CD4-positive, alpha-beta memory T cell (primary cell): Measurements from ENCODE around the gene GATA3. TPM values are rescaled to one million over a fixed set of nuclear protein-coding genes. Genes with fewer than 3 reads are reported as not detected.

Experiments
- CTCF ChIA-PET: fragments of 350-600 bp; sonication (Branson Sonifier 250); formaldehyde crosslinking; loops from one replicate; lab custom pipeline; 2021; ENCODE audit warnings: inconsistent platforms; ENCODE audit not compliant: partially characterized antibody; lab: Charles Lee
- POLR2A ChIA-PET: fragments of 350-600 bp; sonication (Branson Sonifier 250); formaldehyde crosslinking; loops from one replicate; lab custom pipeline; 2021; ENCODE audit not compliant: partially characterized antibody; lab: Charles Lee
- DNase-seq, 5 donors: peaks; one replicate each; pipeline versions ENCODE4 v3.0.0 to v3.0.0-alpha.2; 2020 to 2022; ENCODE audit warnings: mixed read lengths in 1 of 5
- H3K27ac ChIP-seq: one replicate; pipeline ENCODE4 v1.7.0; 2013; ENCODE audit warnings: low read depth, low read length
- H3K27me3 ChIP-seq: 2 replicates; pipeline ENCODE4 v1.7.0; 2013; ENCODE audit warnings: mild to moderate bottlenecking, low read length, moderate library complexity; ENCODE audit not compliant: insufficient read depth
- H3K36me3 ChIP-seq: 2 replicates; pipeline ENCODE4 v1.7.0; 2013; ENCODE audit warnings: mild to moderate bottlenecking, low read length, moderate library complexity; ENCODE audit not compliant: insufficient read depth
- H3K4me1 ChIP-seq: 2 replicates; pipeline ENCODE4 v1.7.0; 2013; ENCODE audit warnings: mild to moderate bottlenecking, low read length, moderate library complexity; ENCODE audit not compliant: insufficient read depth
- H3K4me3 ChIP-seq, 2 donors: one replicate each; pipeline ENCODE4 v1.7.0; 2013; ENCODE audit warnings: low read length in 2 of 2, mild to moderate bottlenecking in 1 of 2
- H3K9me3 ChIP-seq, 2 donors: one replicate each; pipeline ENCODE4 v1.7.0; 2013; ENCODE audit warnings: low read length in 2 of 2, control low read depth in 1 of 2; ENCODE audit not compliant: control insufficient read depth in 1 of 2
- H3K27ac Mint-ChIP-seq, 7 donors: one replicate each; pipeline ENCODE4 v1.8.0; 2020 to 2021; ENCODE audit warnings: mixed read lengths in 7 of 7, mild to moderate bottlenecking in 6 of 7, inconsistent platforms in 3 of 7, moderate library complexity in 3 of 7
- H3K27me3 Mint-ChIP-seq, 2 donors: one replicate each; pipeline ENCODE4 v1.8.0; 2020 to 2021; ENCODE audit warnings: mixed read lengths in 2 of 2
- H3K36me3 Mint-ChIP-seq, 2 donors: one replicate each; pipeline ENCODE4 v1.8.0; 2020 to 2021; ENCODE audit warnings: mixed read lengths in 2 of 2, inconsistent platforms in 1 of 2, mild to moderate bottlenecking in 1 of 2
- H3K4me1 Mint-ChIP-seq, 4 donors: one replicate each; pipeline ENCODE4 v1.8.0; 2020 to 2021; ENCODE audit warnings: mixed read lengths in 4 of 4, mild to moderate bottlenecking in 1 of 4
- H3K4me3 Mint-ChIP-seq, 8 donors: one replicate each; pipeline ENCODE4 v1.8.0; 2020 to 2021; ENCODE audit warnings: mixed read lengths in 8 of 8, mild to moderate bottlenecking in 7 of 8, moderate library complexity in 6 of 8, inconsistent platforms in 3 of 8
- H3K9me3 Mint-ChIP-seq, 8 donors: one replicate each; pipeline ENCODE4 v1.8.0; 2020 to 2021; ENCODE audit warnings: mixed read lengths in 8 of 8, mild to moderate bottlenecking in 5 of 8, inconsistent platforms in 3 of 8, moderate library complexity in 1 of 8
- intact Hi-C: fragments of 100-400 bp; cut with micrococcal nuclease; formaldehyde crosslinking; loops from one replicate; pipeline ENCODE4 v1.15.1; 2023
- polyA plus RNA-seq, 2 donors: library from polyadenylated mRNA; unstranded; fragments of 300-500 nt; fragmentation: Illumina TruSeq; gene quantifications; one replicate each; pipeline ENCODE4 v1.2.3, GENCODE V29; 2021
- total RNA-seq, 2 experiments: library from RNA; stranded (reverse); gene quantifications; one replicate each; pipeline ENCODE4 v1.2.3, GENCODE V29; 2021

GATA3 gene
- total and polyA plus RNA-seq, 4 experiments from 2014 or later = 61.9 to 79.7 (median 64.3) TPM

GRCh38 chr10:8051109-8051821 lies 3.2 kb upstream of the GATA3 start:
- Mint-ChIP-seq H3K27ac (peak overlapping the region in 1 of 7 donors; percentile 72), H3K4me3 (peak overlapping the region in 3 of 8 donors; percentile 26 to 48 (median 29)), H3K36me3 (peaks cover 3 to 27% of the 10 kb centered on the region in 2 donors), H3K4me1 (peaks cover 21 to 67% (median 36%) of the 10 kb centered on the region in 4 donors), H3K9me3 (peaks cover 0 to 16% (median 0%) of the 10 kb centered on the region in 8 donors), H3K27me3 (peaks cover 41 to 46% of the 10 kb centered on the region in 2 donors)
- ChIA-PET POLR2A (interaction anchor here (0.6 to 4.5 kb wide), 8 partner anchors 9 to 352 kb away, joined by 3 to 43 read pairs (median 4); no protein-coding TSS in a partner anchor), CTCF (interaction anchor here (1.0 kb wide), 1 partner anchor 15 kb away, joined by 3 read pairs; no protein-coding TSS in a partner anchor)
- H3K27me3 ChIP-seq = peaks cover 60% of the 10 kb centered on the region
- H3K4me3 ChIP-seq = no peak overlapping the region
- H3K27ac ChIP-seq = no peak overlapping the region
- DNase-seq = peak in 1 of 5 donors; percentile 26
- H3K9me3 ChIP-seq = no peaks in the 10 kb centered on the region
- intact Hi-C loops = loop anchor here (5.0 kb wide), 1 partner anchor 961 kb away; no protein-coding TSS in a partner anchor
- no peaks in the 10 kb centered on the region for H3K36me3 ChIP-seq
- H3K4me1 ChIP-seq = peaks cover 67% of the 10 kb centered on the region

GRCh38 chr10:8051851-8052257 lies 2.6 kb upstream of the GATA3 start:
- H3K27me3 ChIP-seq = peaks cover 54% of the 10 kb centered on the region
- intact Hi-C loops = loop anchor here (2.0 to 5.0 kb wide), 2 partner anchors 13 to 960 kb away; no protein-coding TSS in a partner anchor
- no peak overlapping the region for H3K4me3 ChIP-seq
- peaks cover 9 to 33% of the 10 kb centered on the region in 2 donors for H3K36me3 Mint-ChIP-seq
- H3K27ac Mint-ChIP-seq = peak overlapping the region in 4 of 7 donors; percentile 60 to 99 (median 76)
- peaks cover 0 to 20% (median 0%) of the 10 kb centered on the region in 8 donors for H3K9me3 Mint-ChIP-seq
- POLR2A ChIA-PET = interaction anchor here (1.2 to 4.5 kb wide), 7 partner anchors 9 to 351 kb away, joined by 3 to 43 read pairs (median 12); no protein-coding TSS in a partner anchor
- no peak overlapping the region for H3K27ac ChIP-seq
- no peak for DNase-seq
- H3K36me3 ChIP-seq = no peaks in the 10 kb centered on the region
- CTCF ChIA-PET = interaction anchor here (1.0 to 2.1 kb wide), 6 partner anchors 15 to 425 kb away, joined by 3 to 10 read pairs (median 5); no protein-coding TSS in a partner anchor
- H3K4me1 Mint-ChIP-seq = peaks cover 17 to 66% (median 32%) of the 10 kb centered on the region in 4 donors
- H3K4me3 Mint-ChIP-seq = peak overlapping the region in 7 of 8 donors; percentile 78 to 98 (median 93)
- H3K4me1 ChIP-seq = peaks cover 62% of the 10 kb centered on the region
- H3K9me3 ChIP-seq = no peaks in the 10 kb centered on the region
- peaks cover 35 to 40% of the 10 kb centered on the region in 2 donors for H3K27me3 Mint-ChIP-seq

- H3K36me3 ChIP-seq = no peaks in the 10 kb centered on the region
- peaks cover 60% of the 10 kb centered on the region for H3K4me1 ChIP-seq
- no peaks in the 10 kb centered on the region for H3K9me3 ChIP-seq
- no peak overlapping the region for H3K27ac ChIP-seq
- ChIA-PET CTCF (interaction anchor here (0.6 to 2.1 kb wide), 12 partner anchors 9 to 425 kb away, joined by 3 to 10 read pairs (median 4); no protein-coding TSS in a partner anchor), POLR2A (interaction anchor here (0.6 to 3.1 kb wide), 11 partner anchors 8 to 421 kb away, joined by 3 to 41 read pairs (median 5); no protein-coding TSS in a partner anchor)
- intact Hi-C loops = loop anchor here (2.0 to 5.0 kb wide), 2 partner anchors 14 to 960 kb away; no protein-coding TSS in a partner anchor
- peaks cover 17 to 66% (median 32%) of the 10 kb centered on the region in 4 donors for H3K4me1 Mint-ChIP-seq
- H3K4me3 Mint-ChIP-seq = peak overlapping the region; percentile 78 to 98 (median 94)
- H3K27ac Mint-ChIP-seq = peak overlapping the region in 6 of 7 donors; percentile 60 to 99 (median 84)
- H3K36me3 Mint-ChIP-seq = peaks cover 14 to 39% of the 10 kb centered on the region in 2 donors
- no peak overlapping the region for H3K4me3 ChIP-seq
- peaks cover 29 to 34% of the 10 kb centered on the region in 2 donors for H3K27me3 Mint-ChIP-seq
- peaks cover 0 to 20% (median 0%) of the 10 kb centered on the region in 8 donors for H3K9me3 Mint-ChIP-seq
- DNase-seq = peak in 3 of 5 donors; percentile 41 to 66 (median 55)
- H3K27me3 ChIP-seq = peaks cover 48% of the 10 kb centered on the region
Observed at GRCh38 chr10:8052341-8052955, 2.0 kb upstream of the GATA3 start.

GRCh38 chr10:8052956-8053445 lies 1.5 kb upstream of the GATA3 start:
- H3K4me1 Mint-ChIP-seq = peaks cover 15 to 66% (median 33%) of the 10 kb centered on the region in 4 donors
- H3K4me3 Mint-ChIP-seq = peak overlapping the region; percentile 78 to 98 (median 96)
- H3K27ac Mint-ChIP-seq = peak overlapping the region in 6 of 7 donors; percentile 13 to 99 (median 82)
- DNase-seq = no peak
- ChIA-PET CTCF (interaction anchor here (0.6 to 2.1 kb wide), 12 partner anchors 9 to 424 kb away, joined by 3 to 10 read pairs (median 4); no protein-coding TSS in a partner anchor), POLR2A (interaction anchor here (0.6 to 3.1 kb wide), 13 partner anchors 7 to 420 kb away, joined by 3 to 41 read pairs (median 4); no protein-coding TSS in a partner anchor)
- H3K4me1 ChIP-seq = peaks cover 60% of the 10 kb centered on the region
- H3K4me3 ChIP-seq = no peak overlapping the region
- H3K9me3 Mint-ChIP-seq = peaks cover 0 to 20% (median 0%) of the 10 kb centered on the region in 8 donors
- H3K27me3 Mint-ChIP-seq = peaks cover 24 to 29% of the 10 kb centered on the region in 2 donors
- no peaks in the 10 kb centered on the region for H3K36me3 ChIP-seq
- peaks cover 14 to 44% of the 10 kb centered on the region in 2 donors for H3K36me3 Mint-ChIP-seq
- H3K27ac ChIP-seq = no peak overlapping the region
- H3K27me3 ChIP-seq = peaks cover 42% of the 10 kb centered on the region
- H3K9me3 ChIP-seq = no peaks in the 10 kb centered on the region
- intact Hi-C loops = loop anchor here (1.0 to 5.0 kb wide), 4 partner anchors 14 to 959 kb away; no protein-coding TSS in a partner anchor

GRCh38 chr10:8053446-8054243 lies 843 bp upstream of the GATA3 start:
- CTCF ChIA-PET = interaction anchor here (0.8 to 2.1 kb wide), 7 partner anchors 8 to 423 kb away, joined by 3 to 10 read pairs (median 6); no protein-coding TSS in a partner anchor
- H3K36me3 Mint-ChIP-seq = peaks cover 14 to 49% of the 10 kb centered on the region in 2 donors
- Histone ChIP-seq H3K4me3 (peak overlapping the region; percentile 84 to 94), H3K27ac (peak overlapping the region; percentile 83), H3K36me3 (peaks cover 1% of the 10 kb centered on the region), H3K27me3 (peaks cover 36% of the 10 kb centered on the region), H3K9me3 (no peaks in the 10 kb centered on the region), H3K4me1 (peaks cover 60% of the 10 kb centered on the region)
- intact Hi-C loops = loop anchor here (1.0 to 5.0 kb wide), 4 partner anchors 15 to 959 kb away; no protein-coding TSS in a partner anchor
- peak overlapping the region; percentile 93 to 99 (median 98) for H3K4me3 Mint-ChIP-seq
- POLR2A ChIA-PET = interaction anchor here (0.9 to 3.1 kb wide), 14 partner anchors 11 to 1042 kb away, joined by 3 to 41 read pairs (median 4); no protein-coding TSS in a partner anchor
- peak overlapping the region; percentile 95 to 99 (median 98) for H3K27ac Mint-ChIP-seq
- peaks cover 13 to 66% (median 35%) of the 10 kb centered on the region in 4 donors for H3K4me1 Mint-ChIP-seq
- DNase-seq = peak; percentile 86 to 92 (median 89)
- H3K9me3 Mint-ChIP-seq = peaks cover 0 to 19% (median 0%) of the 10 kb centered on the region in 8 donors
- peaks cover 20 to 28% of the 10 kb centered on the region in 2 donors for H3K27me3 Mint-ChIP-seq
